ENCODE data around the gene TECTB. TPM values are rescaled to one million over a fixed set of nuclear protein-coding genes. Genes with fewer than 3 reads are reported as not detected.

Gene TECTB
- total RNA-seq, 1 experiment from 2014 or later, result 0.07 TPM

DNA sequence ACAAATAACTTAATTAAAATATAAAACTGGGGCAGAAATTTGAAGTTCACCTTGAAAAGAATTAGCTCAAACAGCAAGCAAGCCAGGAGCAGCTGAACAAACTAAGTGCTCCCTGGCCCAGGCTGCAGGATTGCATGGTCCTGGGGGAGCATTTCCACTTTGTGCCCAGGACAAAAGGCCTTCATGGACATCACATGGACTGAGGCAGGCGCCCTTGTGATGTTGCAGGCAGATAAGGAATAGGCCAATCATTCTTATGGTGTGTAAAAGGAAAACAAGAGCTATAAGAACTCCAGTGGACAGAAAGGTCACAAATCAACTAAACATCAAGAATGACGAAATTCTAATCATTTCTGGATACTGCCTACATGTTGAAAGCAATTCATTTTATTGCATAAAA, 17.5 kb upstream of the TECTB start:
- TF ChIP-seq EZH2 (IDR thresholded peaks at IDR 0.05), result no peak
- TF ChIP-seq TCF7L2 (IDR thresholded peaks at IDR 0.05; ENCODE audit: borderline replicate concordance, extremely low read depth, insufficient read depth, insufficient read length), result no peak
- no peak for TF ChIP-seq SIN3A (IDR thresholded peaks at IDR 0.05; ENCODE audit: low read depth)
- no peak for TF ChIP-seq SRF (IDR thresholded peaks at IDR 0.05; ENCODE audit: low read depth)
- TF ChIP-seq EGR1 (IDR thresholded peaks at IDR 0.05; ENCODE audit: low read depth), result no peak
- TF ChIP-seq EZH2phosphoT487 (IDR thresholded peaks at IDR 0.05; ENCODE audit: borderline replicate concordance), result no peak
- TF ChIP-seq CBX3 (IDR thresholded peaks at IDR 0.05; ENCODE audit: low read depth), result no peak
- TF ChIP-seq, protein P1, sequence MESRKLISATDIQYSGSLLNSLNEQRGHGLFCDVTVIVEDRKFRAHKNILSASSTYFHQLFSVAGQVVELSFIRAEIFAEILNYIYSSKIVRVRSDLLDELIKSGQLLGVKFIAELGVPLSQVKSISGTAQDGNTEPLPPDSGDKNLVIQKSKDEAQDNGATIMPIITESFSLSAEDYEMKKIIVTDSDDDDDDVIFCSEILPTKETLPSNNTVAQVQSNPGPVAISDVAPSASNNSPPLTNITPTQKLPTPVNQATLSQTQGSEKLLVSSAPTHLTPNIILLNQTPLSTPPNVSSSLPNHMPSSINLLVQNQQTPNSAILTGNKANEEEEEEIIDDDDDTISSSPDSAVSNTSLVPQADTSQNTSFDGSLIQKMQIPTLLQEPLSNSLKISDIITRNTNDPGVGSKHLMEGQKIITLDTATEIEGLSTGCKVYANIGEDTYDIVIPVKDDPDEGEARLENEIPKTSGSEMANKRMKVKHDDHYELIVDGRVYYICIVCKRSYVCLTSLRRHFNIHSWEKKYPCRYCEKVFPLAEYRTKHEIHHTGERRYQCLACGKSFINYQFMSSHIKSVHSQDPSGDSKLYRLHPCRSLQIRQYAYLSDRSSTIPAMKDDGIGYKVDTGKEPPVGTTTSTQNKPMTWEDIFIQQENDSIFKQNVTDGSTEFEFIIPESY (IDR thresholded peaks at IDR 0.05; ENCODE audit: extremely low read depth, insufficient replicate concordance, low read length), result no peak
- TF ChIP-seq, protein P2, sequence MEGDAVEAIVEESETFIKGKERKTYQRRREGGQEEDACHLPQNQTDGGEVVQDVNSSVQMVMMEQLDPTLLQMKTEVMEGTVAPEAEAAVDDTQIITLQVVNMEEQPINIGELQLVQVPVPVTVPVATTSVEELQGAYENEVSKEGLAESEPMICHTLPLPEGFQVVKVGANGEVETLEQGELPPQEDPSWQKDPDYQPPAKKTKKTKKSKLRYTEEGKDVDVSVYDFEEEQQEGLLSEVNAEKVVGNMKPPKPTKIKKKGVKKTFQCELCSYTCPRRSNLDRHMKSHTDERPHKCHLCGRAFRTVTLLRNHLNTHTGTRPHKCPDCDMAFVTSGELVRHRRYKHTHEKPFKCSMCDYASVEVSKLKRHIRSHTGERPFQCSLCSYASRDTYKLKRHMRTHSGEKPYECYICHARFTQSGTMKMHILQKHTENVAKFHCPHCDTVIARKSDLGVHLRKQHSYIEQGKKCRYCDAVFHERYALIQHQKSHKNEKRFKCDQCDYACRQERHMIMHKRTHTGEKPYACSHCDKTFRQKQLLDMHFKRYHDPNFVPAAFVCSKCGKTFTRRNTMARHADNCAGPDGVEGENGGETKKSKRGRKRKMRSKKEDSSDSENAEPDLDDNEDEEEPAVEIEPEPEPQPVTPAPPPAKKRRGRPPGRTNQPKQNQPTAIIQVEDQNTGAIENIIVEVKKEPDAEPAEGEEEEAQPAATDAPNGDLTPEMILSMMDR (IDR thresholded peaks at IDR 0.05 in 2 of 3, conservative IDR thresholded peaks at IDR 0.05 in 1 of 3; ENCODE audit: borderline replicate concordance in 1 of 3, insufficient read depth in 1 of 3, low read depth in 2 of 3, low read length in 2 of 3), result no peak
- TF ChIP-seq, protein P3, sequence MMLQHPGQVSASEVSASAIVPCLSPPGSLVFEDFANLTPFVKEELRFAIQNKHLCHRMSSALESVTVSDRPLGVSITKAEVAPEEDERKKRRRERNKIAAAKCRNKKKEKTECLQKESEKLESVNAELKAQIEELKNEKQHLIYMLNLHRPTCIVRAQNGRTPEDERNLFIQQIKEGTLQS (IDR thresholded peaks at IDR 0.05), result no peak
- TF ChIP-seq JUND (IDR thresholded peaks at IDR 0.05), result no peak
- TF ChIP-seq YY1 (IDR thresholded peaks at IDR 0.05; ENCODE audit: extremely low read depth, insufficient replicate concordance, low read depth, low read length), result no peak
- ATAC-seq, result no peak
- DNase-seq (ENCODE audit: low read depth, low spot score), result no peak
- Histone ChIP-seq H3K9me2 (ENCODE audit: insufficient read depth) (no peaks in the 10 kb centered on the region), H3K79me2 (ENCODE audit: insufficient read depth, low read length) (no peaks in the 10 kb centered on the region), H3K9me3 (ENCODE audit: control insufficient read depth in 1 of 2, insufficient read depth in 1 of 2, low read depth in 1 of 2, low read length in 2 of 2) (no peaks in the 10 kb centered on the region), H3K4me1 (ENCODE audit: control insufficient read depth in 1 of 2, insufficient read depth in 2 of 2, low read length in 2 of 2) (peaks cover 0 to 4% of the 10 kb centered on the region in 2 experiments; a peak in 1 of 4 replicates), H2AFZ (ENCODE audit: low read depth, low read length, poor library complexity, severe bottlenecking) (no peak overlapping the region), H3K27ac (ENCODE audit: low read depth, low read length) (no peak overlapping the region), H3K36me3 (ENCODE audit: control insufficient read depth in 1 of 2, insufficient read depth in 2 of 2, low read length in 2 of 2) (no peaks in the 10 kb centered on the region), H3K27me3 (ENCODE audit: insufficient read depth, low read length) (no peaks in the 10 kb centered on the region), H3K4me2 (ENCODE audit: low read length) (no peak overlapping the region), H4K20me1 (ENCODE audit: insufficient read depth) (no peaks in the 10 kb centered on the region), H3K4me3 (replicated peaks in 1 of 2; ENCODE audit: low read depth in 1 of 2, low read length in 2 of 2) (no peak overlapping the region), H3K9ac (ENCODE audit: low read length) (no peak overlapping the region)
- RAD21 ChIA-PET (ENCODE audit: low non-redundant PET in 1 of 2, low total read pairs in 2 of 2, uncharacterized antibody in 2 of 2, unreplicated experiment in 2 of 2), result no interaction called here
- intact Hi-C loops (cut with micrococcal nuclease), result no loop called here
- POLR2A ChIA-PET, result no interaction called here
- CTCF ChIA-PET, result no interaction called here
- BruUV-seq (replicated peaks), result no TSS peak

All from HCT116 (cell line).